ENCODE measurements around the gene SIRPA. TPM values are rescaled to one million over a fixed set of nuclear protein-coding genes. Genes with fewer than 3 reads are reported as not detected.

Gene SIRPA
- polyA plus RNA-seq, 1 donor from 2014 or later: 8.0 TPM

- Histone ChIP-seq H3K9ac (ENCODE audit: low read length) (no peak overlapping the region), H3K9me3 (ENCODE audit: low read length) (no peaks in the 10 kb centered on the region), H3F3A (ENCODE audit: insufficient read depth, low read length, poor library complexity, severe bottlenecking) (no peaks in the 10 kb centered on the region), H3K9me2 (ENCODE audit: insufficient read depth, low read length) (no peaks in the 10 kb centered on the region), H3K27me3 (ENCODE audit: insufficient read depth, low read depth, low read length) (peaks cover 14% of the 10 kb centered on the region), H4K20me1 (ENCODE audit: insufficient read depth) (no peaks in the 10 kb centered on the region), H3K4me2 (ENCODE audit: low read length) (no peak overlapping the region), H3K27ac (ENCODE audit: low read length) (no peak overlapping the region), H3K4me3 (ENCODE audit: low read length) (no peak overlapping the region), H3K79me2 (replicated peaks; ENCODE audit: insufficient read depth, low read length) (no peaks in the 10 kb centered on the region), H2AFZ (ENCODE audit: low read depth, low read length) (no peak overlapping the region), H3K36me3 (ENCODE audit: insufficient read depth, low read length) (no peaks in the 10 kb centered on the region)
- no peak for TF ChIP-seq TAF1 (IDR thresholded peaks at IDR 0.05; ENCODE audit: low read depth)
- no peak for TF ChIP-seq RAD21 (conservative IDR thresholded peaks at IDR 0.05)
- TF ChIP-seq EP300 (conservative IDR thresholded peaks at IDR 0.05; ENCODE audit: poor library complexity, severe bottlenecking): no peak
- TF ChIP-seq, protein P1, sequence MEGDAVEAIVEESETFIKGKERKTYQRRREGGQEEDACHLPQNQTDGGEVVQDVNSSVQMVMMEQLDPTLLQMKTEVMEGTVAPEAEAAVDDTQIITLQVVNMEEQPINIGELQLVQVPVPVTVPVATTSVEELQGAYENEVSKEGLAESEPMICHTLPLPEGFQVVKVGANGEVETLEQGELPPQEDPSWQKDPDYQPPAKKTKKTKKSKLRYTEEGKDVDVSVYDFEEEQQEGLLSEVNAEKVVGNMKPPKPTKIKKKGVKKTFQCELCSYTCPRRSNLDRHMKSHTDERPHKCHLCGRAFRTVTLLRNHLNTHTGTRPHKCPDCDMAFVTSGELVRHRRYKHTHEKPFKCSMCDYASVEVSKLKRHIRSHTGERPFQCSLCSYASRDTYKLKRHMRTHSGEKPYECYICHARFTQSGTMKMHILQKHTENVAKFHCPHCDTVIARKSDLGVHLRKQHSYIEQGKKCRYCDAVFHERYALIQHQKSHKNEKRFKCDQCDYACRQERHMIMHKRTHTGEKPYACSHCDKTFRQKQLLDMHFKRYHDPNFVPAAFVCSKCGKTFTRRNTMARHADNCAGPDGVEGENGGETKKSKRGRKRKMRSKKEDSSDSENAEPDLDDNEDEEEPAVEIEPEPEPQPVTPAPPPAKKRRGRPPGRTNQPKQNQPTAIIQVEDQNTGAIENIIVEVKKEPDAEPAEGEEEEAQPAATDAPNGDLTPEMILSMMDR (IDR thresholded peaks at IDR 0.05; ENCODE audit: poor library complexity, severe bottlenecking): no peak
- no peak for TF ChIP-seq MXI1 (conservative IDR thresholded peaks at IDR 0.05; ENCODE audit: poor library complexity, severe bottlenecking)
These were observed 46.9 kb downstream of the SIRPA start for GRCh38 chr20:1942061-1942460.

- TF ChIP-seq POLR2AphosphoS5 (IDR thresholded peaks at IDR 0.05) (no peak), SMC3 (conservative IDR thresholded peaks at IDR 0.05; ENCODE audit: poor library complexity) (no peak), MXI1 (conservative IDR thresholded peaks at IDR 0.05; ENCODE audit: poor library complexity, severe bottlenecking) (no peak), TAF1 (IDR thresholded peaks at IDR 0.05; ENCODE audit: low read depth) (no peak)
- Histone ChIP-seq H3K4me2 (ENCODE audit: low read length) (no peak overlapping the region), H3K27me3 (ENCODE audit: insufficient read depth, low read depth, low read length) (peaks cover 20% of the 10 kb centered on the region), H4K20me1 (ENCODE audit: insufficient read depth) (no peaks in the 10 kb centered on the region), H3F3A (ENCODE audit: insufficient read depth, low read length, poor library complexity, severe bottlenecking) (no peaks in the 10 kb centered on the region), H3K79me2 (replicated peaks; ENCODE audit: insufficient read depth, low read length) (no peaks in the 10 kb centered on the region), H3K4me3 (ENCODE audit: low read length) (no peak overlapping the region), H3K9me2 (ENCODE audit: insufficient read depth, low read length) (no peaks in the 10 kb centered on the region), H3K27ac (ENCODE audit: low read length) (no peak overlapping the region), H2AFZ (ENCODE audit: low read depth, low read length) (no peak overlapping the region), H3K9me3 (ENCODE audit: low read length) (no peaks in the 10 kb centered on the region), H3K36me3 (ENCODE audit: insufficient read depth, low read length) (no peaks in the 10 kb centered on the region), H3K9ac (ENCODE audit: low read length) (no peak overlapping the region)
These were observed 47.5 kb downstream of the SIRPA start for GRCh38 chr20:1942486-1943274.

DNA sequence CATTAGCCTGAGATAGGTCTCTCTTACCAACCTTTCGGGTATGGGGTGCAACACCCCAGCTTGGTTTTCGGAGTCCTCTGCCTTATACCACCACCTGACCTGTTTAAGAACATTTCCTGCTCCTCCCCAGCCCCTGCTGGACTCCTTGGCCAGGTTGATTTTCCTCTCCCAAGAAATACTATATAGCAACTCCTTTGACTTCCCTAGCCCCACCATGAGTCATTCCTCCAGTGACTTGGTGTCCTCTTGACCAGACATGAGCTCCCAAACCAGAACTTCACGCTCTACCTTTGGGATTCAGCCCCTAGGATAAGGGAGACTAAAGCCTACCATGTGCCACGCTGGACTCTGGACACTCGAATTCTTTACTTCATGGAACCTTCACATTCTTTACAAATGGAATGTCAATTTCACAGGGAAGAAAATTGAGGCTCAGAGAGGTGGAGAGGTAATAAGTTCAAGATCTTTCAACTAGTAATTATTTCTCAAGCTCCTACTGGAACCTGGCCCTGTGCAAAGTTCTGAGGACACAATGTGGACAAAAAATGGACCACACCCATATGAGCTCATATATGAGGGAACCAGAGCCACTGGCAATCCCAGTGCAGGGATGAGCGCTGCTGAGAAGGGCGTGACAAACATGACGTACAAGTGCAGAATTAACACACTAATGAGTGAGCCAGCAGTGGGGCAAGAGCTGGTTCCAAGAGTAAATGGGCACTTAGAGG lies 48.2 kb downstream of the SIRPA start:
- Histone ChIP-seq H3K27ac (ENCODE audit: low read length) (no peak overlapping the region), H4K20me1 (ENCODE audit: insufficient read depth) (no peaks in the 10 kb centered on the region)
- TF ChIP-seq RAD21 (conservative IDR thresholded peaks at IDR 0.05): no peak
- TF ChIP-seq SMC3 (conservative IDR thresholded peaks at IDR 0.05; ENCODE audit: poor library complexity): no peak
- TF ChIP-seq, protein P2, sequence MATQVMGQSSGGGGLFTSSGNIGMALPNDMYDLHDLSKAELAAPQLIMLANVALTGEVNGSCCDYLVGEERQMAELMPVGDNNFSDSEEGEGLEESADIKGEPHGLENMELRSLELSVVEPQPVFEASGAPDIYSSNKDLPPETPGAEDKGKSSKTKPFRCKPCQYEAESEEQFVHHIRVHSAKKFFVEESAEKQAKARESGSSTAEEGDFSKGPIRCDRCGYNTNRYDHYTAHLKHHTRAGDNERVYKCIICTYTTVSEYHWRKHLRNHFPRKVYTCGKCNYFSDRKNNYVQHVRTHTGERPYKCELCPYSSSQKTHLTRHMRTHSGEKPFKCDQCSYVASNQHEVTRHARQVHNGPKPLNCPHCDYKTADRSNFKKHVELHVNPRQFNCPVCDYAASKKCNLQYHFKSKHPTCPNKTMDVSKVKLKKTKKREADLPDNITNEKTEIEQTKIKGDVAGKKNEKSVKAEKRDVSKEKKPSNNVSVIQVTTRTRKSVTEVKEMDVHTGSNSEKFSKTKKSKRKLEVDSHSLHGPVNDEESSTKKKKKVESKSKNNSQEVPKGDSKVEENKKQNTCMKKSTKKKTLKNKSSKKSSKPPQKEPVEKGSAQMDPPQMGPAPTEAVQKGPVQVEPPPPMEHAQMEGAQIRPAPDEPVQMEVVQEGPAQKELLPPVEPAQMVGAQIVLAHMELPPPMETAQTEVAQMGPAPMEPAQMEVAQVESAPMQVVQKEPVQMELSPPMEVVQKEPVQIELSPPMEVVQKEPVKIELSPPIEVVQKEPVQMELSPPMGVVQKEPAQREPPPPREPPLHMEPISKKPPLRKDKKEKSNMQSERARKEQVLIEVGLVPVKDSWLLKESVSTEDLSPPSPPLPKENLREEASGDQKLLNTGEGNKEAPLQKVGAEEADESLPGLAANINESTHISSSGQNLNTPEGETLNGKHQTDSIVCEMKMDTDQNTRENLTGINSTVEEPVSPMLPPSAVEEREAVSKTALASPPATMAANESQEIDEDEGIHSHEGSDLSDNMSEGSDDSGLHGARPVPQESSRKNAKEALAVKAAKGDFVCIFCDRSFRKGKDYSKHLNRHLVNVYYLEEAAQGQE (IDR thresholded peaks at IDR 0.05; ENCODE audit: borderline replicate concordance): no peak
- no peak for TF ChIP-seq POLR2AphosphoS5 (IDR thresholded peaks at IDR 0.05)
- no peak for TF ChIP-seq EP300 (conservative IDR thresholded peaks at IDR 0.05; ENCODE audit: poor library complexity, severe bottlenecking)
- TF ChIP-seq MXI1 (conservative IDR thresholded peaks at IDR 0.05; ENCODE audit: poor library complexity, severe bottlenecking): no peak
- no peak for TF ChIP-seq TAF1 (IDR thresholded peaks at IDR 0.05; ENCODE audit: low read depth)
- no peak for TF ChIP-seq EZH2 (IDR thresholded peaks at IDR 0.05; ENCODE audit: borderline replicate concordance, insufficient read depth, low read length, poor library complexity, severe bottlenecking)

More for the DNA sequence above, 48.2 kb downstream of the SIRPA start:
- no peaks in the 10 kb centered on the region for H3K79me2 ChIP-seq (replicated peaks; ENCODE audit: insufficient read depth, low read length)
- no peaks in the 10 kb centered on the region for H3K9me3 ChIP-seq (ENCODE audit: low read length)
- no peaks in the 10 kb centered on the region for H3F3A ChIP-seq (ENCODE audit: insufficient read depth, low read length, poor library complexity, severe bottlenecking)
- no peak overlapping the region for H3K9ac ChIP-seq (ENCODE audit: low read length)
- H3K27me3 ChIP-seq (ENCODE audit: insufficient read depth, low read depth, low read length): peaks cover 22% of the 10 kb centered on the region
- H3K9me2 ChIP-seq (ENCODE audit: insufficient read depth, low read length): no peaks in the 10 kb centered on the region
- no peak overlapping the region for H3K4me2 ChIP-seq (ENCODE audit: low read length)
- H3K36me3 ChIP-seq (ENCODE audit: insufficient read depth, low read length): no peaks in the 10 kb centered on the region
- H3K4me3 ChIP-seq (ENCODE audit: low read length): no peak overlapping the region
- H2AFZ ChIP-seq (ENCODE audit: low read depth, low read length): no peak overlapping the region

Measured in neural cell (in vitro differentiated cells).